Stimulated activated CD4-positive, alpha-beta T cell treated with anti-CD3 and anti-CD28 coated beads, Interleukin-2, amount 100 ng/mL, for 4 hours (primary cell): ENCODE data around the gene DHDH.

Experiments
- DNase-seq: peaks from one replicate; pipeline ENCODE4 v3.0.0-alpha.2; 2020; ENCODE audit warnings: low read depth

Gene DHDH

GRCh38 chr19:48950830-48951519, 17.5 kb downstream of the DHDH start:
- no peak for DNase-seq

- DNase-seq, result no peak
Observed at GRCh38 chr19:48953141-48953540, 19.6 kb downstream of the DHDH start.

GRCh38 chr19:48953990-48954594, 20.6 kb downstream of the DHDH start:
- DNase-seq, result no peak

- DNase-seq, result peak; percentile 85
Observed at GRCh38 chr19:48954595-48955307, 21.3 kb downstream of the DHDH start, which contains the start of gene BAX. Gene BAX (plus strand): TSS chr19:48954875. CDS start chr19:48954929, 54 bp downstream.

GRCh38 chr19:48955308-48955958, 21.9 kb downstream of the DHDH start:
- no peak for DNase-seq

GRCh38 chr19:48958006-48958405, 24.5 kb downstream of the DHDH start:
- DNase-seq, result no peak

- DNase-seq, result no peak
Observed at GRCh38 chr19:48959341-48960239, 26.1 kb downstream of the DHDH start.

- DNase-seq, result no peak
Observed at GRCh38 chr19:48961051-48961649, 27.7 kb downstream of the DHDH start.

- no peak for DNase-seq
Observed at GRCh38 chr19:48961673-48962028, 28.2 kb downstream of the DHDH start.

- no peak for DNase-seq
Observed at GRCh38 chr19:48962029-48962848, 28.7 kb downstream of the DHDH start.

GRCh38 chr19:48962849-48963165, 29.3 kb downstream of the DHDH start:
- no peak for DNase-seq

- DNase-seq, result peak; percentile 54
Observed at GRCh38 chr19:48963371-48964204, 30.1 kb downstream of the DHDH start.

GRCh38 chr19:48964205-48965039, 30.9 kb downstream of the DHDH start:
- DNase-seq, result no peak

GRCh38 chr19:48965040-48965805, 31.7 kb downstream of the DHDH start, which contains the start of gene FTL:
Gene FTL (plus strand): TSS chr19:48965309. CDS start chr19:48965508, 199 bp downstream.
- DNase-seq, result peak; percentile 82

- peak; percentile 88 for DNase-seq
Observed at GRCh38 chr19:48965806-48966540, 32.5 kb downstream of the DHDH start.

GRCh38 chr19:48966541-48967345, 33.2 kb downstream of the DHDH start:
- no peak for DNase-seq
